ENCODE results near the gene ZDHHC12.

DNA sequence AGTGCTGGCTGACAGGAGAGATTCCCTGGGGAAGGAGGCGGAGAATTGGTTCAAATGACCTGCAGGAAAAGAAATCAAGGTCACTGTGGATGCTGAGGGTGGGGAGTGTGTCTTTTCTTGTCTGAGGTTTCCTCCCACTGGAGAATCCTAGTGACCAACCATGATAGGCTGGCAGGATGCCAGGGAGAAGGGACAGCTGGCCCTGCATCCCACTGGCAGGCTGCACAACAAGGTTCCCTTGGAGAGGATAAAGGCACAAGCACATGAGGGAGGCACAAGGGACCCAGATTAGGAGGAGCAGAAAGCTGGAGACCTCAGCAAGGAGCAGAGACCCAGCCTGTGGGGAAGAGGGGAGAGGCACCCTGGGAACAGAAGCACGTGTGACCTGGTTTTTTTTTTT is 11.4 kb upstream of the ZDHHC12 start:
- TF ChIP-seq, protein P1, sequence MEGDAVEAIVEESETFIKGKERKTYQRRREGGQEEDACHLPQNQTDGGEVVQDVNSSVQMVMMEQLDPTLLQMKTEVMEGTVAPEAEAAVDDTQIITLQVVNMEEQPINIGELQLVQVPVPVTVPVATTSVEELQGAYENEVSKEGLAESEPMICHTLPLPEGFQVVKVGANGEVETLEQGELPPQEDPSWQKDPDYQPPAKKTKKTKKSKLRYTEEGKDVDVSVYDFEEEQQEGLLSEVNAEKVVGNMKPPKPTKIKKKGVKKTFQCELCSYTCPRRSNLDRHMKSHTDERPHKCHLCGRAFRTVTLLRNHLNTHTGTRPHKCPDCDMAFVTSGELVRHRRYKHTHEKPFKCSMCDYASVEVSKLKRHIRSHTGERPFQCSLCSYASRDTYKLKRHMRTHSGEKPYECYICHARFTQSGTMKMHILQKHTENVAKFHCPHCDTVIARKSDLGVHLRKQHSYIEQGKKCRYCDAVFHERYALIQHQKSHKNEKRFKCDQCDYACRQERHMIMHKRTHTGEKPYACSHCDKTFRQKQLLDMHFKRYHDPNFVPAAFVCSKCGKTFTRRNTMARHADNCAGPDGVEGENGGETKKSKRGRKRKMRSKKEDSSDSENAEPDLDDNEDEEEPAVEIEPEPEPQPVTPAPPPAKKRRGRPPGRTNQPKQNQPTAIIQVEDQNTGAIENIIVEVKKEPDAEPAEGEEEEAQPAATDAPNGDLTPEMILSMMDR (IDR thresholded peaks at IDR 0.05; ENCODE audit: low read depth, low read length): no peak
- TF ChIP-seq POLR2A (IDR thresholded peaks at IDR 0.05; ENCODE audit: extremely low read depth, insufficient read length): no peak
